SK-N-SH (cell line): ENCODE results near the gene IFNG-AS1. TPM values are rescaled to one million over a fixed set of nuclear protein-coding genes. Genes with fewer than 3 reads are reported as not detected.

ENCODE experiments used
- CTCF ChIA-PET: fragments of 300-600, 350-600 bp; formaldehyde crosslinking; extraction: SDS; loops from one replicate; lab custom pipeline; 2021; lab: Yijun Ruan, JAX
- POLR2A ChIA-PET: fragments of 350-600 bp; sonication (Branson Sonifier 250); formaldehyde crosslinking; extraction: SDS; loops from one replicate; lab custom pipeline; 2020; ENCODE audit warnings: antibody characterized with exemption, inconsistent platforms; lab: Yijun Ruan, JAX
- DNase-seq: peaks from one replicate; pipeline ENCODE4 v3.0.0; 2012
- H2AFZ ChIP-seq: fragments of 200-600 bp; sonication (generic); 2 replicates; pipeline ENCODE4 v1.8.1; 2016; ENCODE audit warnings: antibody characterized with exemption, mild to moderate bottlenecking, low read depth
- H3F3A ChIP-seq: fragments of 200-600 bp; sonication (generic); replicated peaks from 2 replicates; pipeline ENCODE3; 2016; ENCODE audit warnings: antibody characterized with exemption, mild to moderate bottlenecking; ENCODE audit not compliant: insufficient read depth
- H3K27ac ChIP-seq, 2 experiments: fragments of 200-500 bp in 1 of 2; fragments of 200-600 bp in 1 of 2; sonication (Bioruptor generic) in 1 of 2; sonication (generic), shearing (Covaris generic) in 1 of 2; 2 replicates each; pipeline versions ENCODE4 v1.5.1 to v1.6.1; 2014 to 2016; ENCODE audit warnings: low read depth in 2 of 2, inconsistent platforms in 1 of 2, low read length in 1 of 2, mild to moderate bottlenecking in 1 of 2, mixed read lengths in 1 of 2
- H3K27me3 ChIP-seq: fragments of 200-600 bp; sonication (generic), shearing (Covaris generic); 2 replicates; pipeline ENCODE4 v1.6.1; 2016; ENCODE audit warnings: mixed run types; ENCODE audit not compliant: insufficient read depth
- H3K36me3 ChIP-seq, 2 experiments: fragments of 200-500 bp in 1 of 2; fragments of 200-600 bp in 1 of 2; sonication (Bioruptor generic) in 1 of 2; sonication (generic) in 1 of 2; replicated peaks in 1 of 2; 2 replicates each; pipeline versions ENCODE3 to v1.5.1; 2014 to 2016; ENCODE audit warnings: low read length in 1 of 2, mild to moderate bottlenecking in 1 of 2; ENCODE audit not compliant: insufficient read depth in 2 of 2, control insufficient read depth in 1 of 2
- H3K4me1 ChIP-seq, 2 experiments: fragments of 200-500 bp in 1 of 2; fragments of 200-600 bp in 1 of 2; sonication (Bioruptor generic) in 1 of 2; sonication (generic), shearing (Covaris generic) in 1 of 2; 2 replicates each; pipeline versions ENCODE4 v1.5.1 to v1.6.1; 2014 to 2016; ENCODE audit warnings: low read depth in 1 of 2, low read length in 1 of 2, mixed run types in 1 of 2; ENCODE audit not compliant: insufficient read depth in 2 of 2, control insufficient read depth in 1 of 2
- H3K4me2 ChIP-seq: fragments of 200-600 bp; sonication (generic), shearing (Covaris generic); 2 replicates; pipeline ENCODE4 v1.6.1; 2017; ENCODE audit warnings: mixed run types
- H3K4me3 ChIP-seq, 2 experiments: fragments of 200-500 bp in 1 of 2; fragments of 200-600 bp in 1 of 2; sonication (Bioruptor generic) in 1 of 2; sonication (generic), shearing (Covaris generic) in 1 of 2; 2 replicates each; pipeline versions ENCODE4 v1.5.1 to v1.8.1; 2014 to 2016; ENCODE audit warnings: low read depth in 2 of 2, inconsistent platforms in 1 of 2, low read length in 1 of 2, mild to moderate bottlenecking in 1 of 2, mixed read lengths in 1 of 2, moderate library complexity in 1 of 2
- H3K79me2 ChIP-seq: fragments of 200-600 bp; sonication (generic); 2 replicates; pipeline ENCODE4 v1.8.1; 2017; ENCODE audit warnings: mild to moderate bottlenecking; ENCODE audit not compliant: insufficient read depth
- H3K9ac ChIP-seq: fragments of 200-600 bp; sonication (generic); 2 replicates; pipeline ENCODE4 v1.6.1; 2017; ENCODE audit warnings: mixed run types
- H3K9me2 ChIP-seq: fragments of 200-600 bp; sonication (generic); 2 replicates; pipeline ENCODE4 v1.6.1; 2017; ENCODE audit warnings: mixed run types
- H3K9me3 ChIP-seq: fragments of 200-600 bp; sonication (generic); 2 replicates; pipeline ENCODE4 v1.6.1; 2017; ENCODE audit warnings: mixed run types, mild to moderate bottlenecking, moderate library complexity
- H4K20me1 ChIP-seq: fragments of 200-600 bp; sonication (generic); 2 replicates; pipeline ENCODE4 v1.6.1; 2017; ENCODE audit warnings: mild to moderate bottlenecking, mixed run types; ENCODE audit not compliant: insufficient read depth
- CHD2 ChIP-seq: fragments of 150-350 bp; IDR thresholded peaks from 2 replicates; pipeline ENCODE4 v1.6.1; 2018; ENCODE audit warnings: low read length; ENCODE audit not compliant: partially characterized antibody
- FOSL2 ChIP-seq: IDR thresholded peaks from 2 replicates; pipeline ENCODE4 v1.4.0; 2012; ENCODE audit warnings: low read depth, mild to moderate bottlenecking, moderate library complexity, borderline replicate concordance
- FOXJ3 ChIP-seq: sonication (generic); formaldehyde crosslinking; IDR thresholded peaks from 2 replicates; pipeline ENCODE4 v1.5.1; 2020; ENCODE audit warnings: mild to moderate bottlenecking, missing genetic modification reagents
- FOXM1 ChIP-seq: IDR thresholded peaks from 2 replicates; pipeline ENCODE4 v1.4.0; 2012; ENCODE audit warnings: low read depth, mild to moderate bottlenecking
- GABPA ChIP-seq: IDR thresholded peaks from 2 replicates; pipeline ENCODE4 v1.4.0; 2012; ENCODE audit warnings: low read depth, mild to moderate bottlenecking
- MEF2A ChIP-seq: IDR thresholded peaks from 2 replicates; pipeline ENCODE4 v1.4.0; 2012; ENCODE audit warnings: low read depth, borderline replicate concordance
- MXI1 ChIP-seq: IDR thresholded peaks from 2 replicates; pipeline ENCODE4 v1.6.1; 2012; ENCODE audit warnings: mild to moderate bottlenecking, low read depth, low read length, improper control_type of control experiment
- NRF1 ChIP-seq: IDR thresholded peaks from 2 replicates; pipeline ENCODE4 v1.6.1; 2012; ENCODE audit warnings: low read depth, mild to moderate bottlenecking, low read length
- PBX3 ChIP-seq: IDR thresholded peaks from 2 replicates; pipeline ENCODE4; 2012
- POLR2AphosphoS5 ChIP-seq: IDR thresholded peaks from 2 replicates; pipeline ENCODE4 v1.6.1; 2012; ENCODE audit warnings: low read depth, low read length
- REST ChIP-seq: IDR thresholded peaks from 2 replicates; pipeline ENCODE4 v1.6.1; 2012; ENCODE audit warnings: mild to moderate bottlenecking, low read depth, low read length, moderate library complexity
- SMC3 ChIP-seq: IDR thresholded peaks from 2 replicates; pipeline ENCODE4 v1.6.1; 2012; ENCODE audit warnings: low read depth, low read length, improper control_type of control experiment
- USF2 ChIP-seq: fragments of 150-350 bp; IDR thresholded peaks from 2 replicates; pipeline ENCODE4 v1.6.1; 2017; ENCODE audit warnings: antibody characterized with exemption, low read length, low read depth, borderline replicate concordance
- YY1 ChIP-seq: IDR thresholded peaks from 2 replicates; pipeline ENCODE4 v1.4.0; 2012; ENCODE audit warnings: low read depth, mild to moderate bottlenecking
- polyA plus RNA-seq, 3 experiments: library from polyadenylated mRNA; depleted of rRNA; stranded (reverse); fragments of >200 nt; gene quantifications; 2 replicates each; pipeline ENCODE4 v1.2.3, GENCODE V29; 2012

IFNG-AS1 gene
- polyA plus RNA-seq, 1 of the 3 experiments (the other 2 are of a cell fraction) = not detected

GRCh38 chr12:68037616-68038255, 48.5 kb downstream of the IFNG-AS1 start:
- Histone ChIP-seq H3K27ac (no peak overlapping the region), H3K4me1 (no peaks in the 10 kb centered on the region; a peak in 1 of 4 replicates), H3K4me2 (no peak overlapping the region), H3F3A (no peaks in the 10 kb centered on the region), H2AFZ (no peak overlapping the region), H3K9ac (no peak overlapping the region), H3K36me3 (no peaks in the 10 kb centered on the region)
- ChIA-PET CTCF (interaction anchor here (1.3 to 2.0 kb wide), 2 partner anchors 282 to 681 kb away, joined by 3 to 8 read pairs; no protein-coding TSS in a partner anchor), POLR2A (no interaction called here)
- TF ChIP-seq FOXJ3 (no peak), POLR2AphosphoS5 (no peak), GABPA (no peak), YY1 (no peak), SMC3 (no peak), FOSL2 (no peak), NRF1 (no peak), USF2 (no peak), FOXM1 (no peak), MEF2A (no peak), MXI1 (no peak), REST (no peak), PBX3 (no peak), CHD2 (no peak)
- TF ChIP-seq, all 33 proteins: peak for 0
- H3K9me3 ChIP-seq = no peaks in the 10 kb centered on the region
- no peaks in the 10 kb centered on the region for H3K79me2 ChIP-seq
- no peaks in the 10 kb centered on the region for H4K20me1 ChIP-seq
- no peak for DNase-seq
- no peaks in the 10 kb centered on the region for H3K27me3 ChIP-seq
- H3K4me3 ChIP-seq = no peak overlapping the region
- no peaks in the 10 kb centered on the region for H3K9me2 ChIP-seq
